Colonic mucosa (tissue), 4 donors: ENCODE measurements around the gene MAD1L1. TPM values are rescaled to one million over a fixed set of nuclear protein-coding genes. Genes with fewer than 3 reads are reported as not detected.

Experiments
- DNase-seq: peaks from one replicate; pipeline ENCODE4 v3.0.0-alpha.2; 2020
- H3K27ac ChIP-seq: fragments of 200-600 bp; one replicate; pipeline ENCODE4 v1.8.0; 2021
- H3K27me3 ChIP-seq: fragments of 200-600 bp; one replicate; pipeline ENCODE4 v1.8.0; 2021
- H3K36me3 ChIP-seq: fragments of 200-600 bp; one replicate; pipeline ENCODE4 v1.8.0; 2021
- H3K4me1 ChIP-seq: fragments of 200-600 bp; one replicate; pipeline ENCODE4 v1.8.0; 2021; ENCODE audit warnings: mild to moderate bottlenecking
- H3K4me3 ChIP-seq: fragments of 200-600 bp; one replicate; pipeline ENCODE4 v1.8.0; 2021
- H3K9ac ChIP-seq, 2 donors: one replicate each; pipeline ENCODE4 v1.7.0; 2013; ENCODE audit warnings: control low read depth in 2 of 2, low read depth in 2 of 2, low read length in 2 of 2
- H3K9me3 ChIP-seq: fragments of 200-600 bp; one replicate; pipeline ENCODE4 v1.8.0; 2021
- CTCF ChIP-seq: fragments of 200-600 bp; IDR thresholded peaks from one replicate; pipeline ENCODE4 v1.8.0; 2022; ENCODE audit warnings: antibody characterized with exemption, mild to moderate bottlenecking
- intact Hi-C: fragments of 100-400 bp; cut with DNase I; formaldehyde crosslinking; loops from one replicate; pipeline ENCODE4 v1.14.1; 2022
- total RNA-seq, 2 donors: library from RNA; stranded (reverse); fragmentation: NEBNext Ultra II Directional in 1 of 2; extraction: Animal tissue kit (Norgen Biotek cat#: 25700) in 1 of 2; gene quantifications; one replicate each; pipeline ENCODE4 v1.2.1, GENCODE V29; 2021
- donor health status: healthy.
- donor health status: DM: no; HTN: no; CAD: no.
- donor health status: DM: no; HTN: no; CAD: no.

Gene MAD1L1
- total RNA-seq, 2 donors from 2014 or later, result 18.2 to 47.0 TPM

GRCh38 chr7:1969459-1970284 lies 263.1 kb downstream of the MAD1L1 start:
- no peak for TF ChIP-seq CTCF

GRCh38 chr7:1968397-1969111 lies 264.2 kb downstream of the MAD1L1 start:
- intact Hi-C loops, result no loop called here
- DNase-seq, result no peak
- TF ChIP-seq CTCF, result no peak
- H3K9me3 ChIP-seq, result no peaks in the 10 kb centered on the region
- no peaks in the 10 kb centered on the region for H3K36me3 ChIP-seq
- no peaks in the 10 kb centered on the region for H3K27me3 ChIP-seq
- no peaks in the 10 kb centered on the region for H3K4me1 ChIP-seq
- no peak overlapping the region for H3K4me3 ChIP-seq
- H3K27ac ChIP-seq, result no peak overlapping the region
- no peak overlapping the region for H3K9ac ChIP-seq

More at GRCh38 chr7:1969459-1970284, 263.1 kb downstream of the MAD1L1 start:
- intact Hi-C loops, result no loop called here
- no peaks in the 10 kb centered on the region for H3K4me1 ChIP-seq
- no peak for DNase-seq
- H3K4me3 ChIP-seq, result no peak overlapping the region
- no peak overlapping the region for H3K9ac ChIP-seq
- H3K27ac ChIP-seq, result no peak overlapping the region
- H3K9me3 ChIP-seq, result no peaks in the 10 kb centered on the region
- H3K36me3 ChIP-seq, result no peaks in the 10 kb centered on the region
- no peaks in the 10 kb centered on the region for H3K27me3 ChIP-seq

- Histone ChIP-seq H3K27me3 (no peaks in the 10 kb centered on the region), H3K9ac (no peak overlapping the region), H3K4me1 (no peaks in the 10 kb centered on the region), H3K9me3 (no peaks in the 10 kb centered on the region), H3K4me3 (no peak overlapping the region), H3K36me3 (no peaks in the 10 kb centered on the region), H3K27ac (no peak overlapping the region)
- DNase-seq, result no peak
- intact Hi-C loops, result no loop called here
- TF ChIP-seq CTCF, result no peak
Observed at GRCh38 chr7:1967512-1968396, 265.0 kb downstream of the MAD1L1 start.

- intact Hi-C loops, result no loop called here
- H3K4me1 ChIP-seq, result no peaks in the 10 kb centered on the region
- no peak for DNase-seq
- H3K4me3 ChIP-seq, result no peak overlapping the region
- H3K9me3 ChIP-seq, result no peaks in the 10 kb centered on the region
- no peak overlapping the region for H3K27ac ChIP-seq
- no peaks in the 10 kb centered on the region for H3K36me3 ChIP-seq
- no peaks in the 10 kb centered on the region for H3K27me3 ChIP-seq
- no peak for TF ChIP-seq CTCF
- H3K9ac ChIP-seq, result no peak overlapping the region
Observed at GRCh38 chr7:1966631-1967200, 266.0 kb downstream of the MAD1L1 start.
